Activated CD8-positive, alpha-beta T cell treated with anti-CD3 and anti-CD28 coated beads for 36 hours (primary cell): Measurements from ENCODE around the gene PABPN1L. TPM values are rescaled to one million over a fixed set of nuclear protein-coding genes. Genes with fewer than 3 reads are reported as not detected.

Experiments
- ATAC-seq: fragments of 200-7000 bp; cut with Tn5 transposase; one replicate; pipeline ENCODE4 v1.10.0; 2021; ENCODE audit warnings: mild to moderate bottlenecking, moderate library complexity
- CTCF ChIA-PET: fragments of 350-600 bp; sonication (Branson Sonifier 250); formaldehyde crosslinking; loops from one replicate; lab custom pipeline; 2021; ENCODE audit warnings: antibody characterized with exemption; lab: Charles Lee
- POLR2A ChIA-PET: fragments of 350-600 bp; sonication (Branson Sonifier 250); formaldehyde crosslinking; loops from one replicate; lab custom pipeline; 2021; ENCODE audit warnings: antibody characterized with exemption; lab: Charles Lee
- DNase-seq: peaks from one replicate; pipeline ENCODE4 v3.0.0-alpha.2; 2020
- H3K27ac Mint-ChIP-seq: one replicate; pipeline ENCODE4 v1.8.0; 2021; ENCODE audit warnings: mild to moderate bottlenecking, mixed read lengths
- H3K27me3 Mint-ChIP-seq: one replicate; pipeline ENCODE4 v1.8.0; 2021; ENCODE audit warnings: mixed read lengths
- H3K36me3 Mint-ChIP-seq: one replicate; pipeline ENCODE4 v1.8.0; 2021; ENCODE audit warnings: low read depth, mixed read lengths
- H3K4me1 Mint-ChIP-seq: one replicate; pipeline ENCODE4 v1.8.0; 2021; ENCODE audit warnings: low read depth, mixed read lengths
- H3K4me3 Mint-ChIP-seq: one replicate; pipeline ENCODE4 v1.8.0; 2021; ENCODE audit warnings: mild to moderate bottlenecking, moderate library complexity, mixed read lengths
- H3K9me3 Mint-ChIP-seq: one replicate; pipeline ENCODE4 v1.8.0; 2021; ENCODE audit warnings: mixed read lengths
- CTCF ChIP-seq: fragments of 200-600 bp; IDR thresholded peaks from one replicate; pipeline ENCODE4 v1.8.0; 2022; ENCODE audit warnings: antibody characterized with exemption, mild to moderate bottlenecking
- intact Hi-C: fragments of 100-400 bp; cut with micrococcal nuclease; formaldehyde crosslinking; loops from one replicate; pipeline ENCODE4 v1.10.0; 2022
- total RNA-seq, 2 experiments: library from RNA; stranded (reverse); gene quantifications; one replicate each; pipeline ENCODE4 v1.2.3, GENCODE V29; 2021

Gene PABPN1L
- total RNA-seq, 2 experiments from 2014 or later: not detected

- Mint-ChIP-seq H3K27me3 (no peaks in the 10 kb centered on the region), H3K27ac (no peak overlapping the region), H3K36me3 (no peaks in the 10 kb centered on the region), H3K9me3 (no peaks in the 10 kb centered on the region), H3K4me1 (no peaks in the 10 kb centered on the region), H3K4me3 (no peak overlapping the region)
- CTCF ChIA-PET: no interaction called here
- no peak for DNase-seq
- TF ChIP-seq CTCF: no peak
- intact Hi-C loops: loop anchor here (10.0 kb wide), 1 partner anchor 352 kb away; the partner anchor contains the start of gene CDH15
- POLR2A ChIA-PET: no interaction called here
- no peak for ATAC-seq
Observed at GRCh38 chr16:88822281-88823040, 44.0 kb downstream of the PABPN1L start.

- H3K36me3 Mint-ChIP-seq: no peaks in the 10 kb centered on the region
- no peaks in the 10 kb centered on the region for H3K9me3 Mint-ChIP-seq
- H3K27me3 Mint-ChIP-seq: no peaks in the 10 kb centered on the region
- ATAC-seq: no peak
- no peak overlapping the region for H3K27ac Mint-ChIP-seq
- no peak overlapping the region for H3K4me3 Mint-ChIP-seq
- TF ChIP-seq CTCF: no peak
- intact Hi-C loops: loop anchor here (10.0 kb wide), 1 partner anchor 353 kb away; the partner anchor contains the start of gene CDH15
- ChIA-PET CTCF (no interaction called here), POLR2A (interaction anchor here (1.6 kb wide), 1 partner anchor 9 kb away, joined by 6 read pairs; no protein-coding TSS in a partner anchor)
- no peak for DNase-seq
- no peaks in the 10 kb centered on the region for H3K4me1 Mint-ChIP-seq
Observed at GRCh38 chr16:88821168-88821850, 45.2 kb downstream of the PABPN1L start.

- H3K36me3 Mint-ChIP-seq: no peaks in the 10 kb centered on the region
Observed at GRCh38 chr16:88820385-88821025, 46.0 kb downstream of the PABPN1L start.

GRCh38 chr16:88819126-88819525 is 47.3 kb downstream of the PABPN1L start:
- no peak overlapping the region for H3K4me3 Mint-ChIP-seq
- H3K4me1 Mint-ChIP-seq: no peaks in the 10 kb centered on the region
- no peaks in the 10 kb centered on the region for H3K36me3 Mint-ChIP-seq
- POLR2A ChIA-PET: no interaction called here
- CTCF ChIA-PET: no interaction called here
- H3K27ac Mint-ChIP-seq: no peak overlapping the region
- H3K9me3 Mint-ChIP-seq: no peaks in the 10 kb centered on the region
- no peak for ATAC-seq
- TF ChIP-seq CTCF: no peak
- H3K27me3 Mint-ChIP-seq: no peaks in the 10 kb centered on the region
- intact Hi-C loops: no loop called here
- DNase-seq: no peak

More at GRCh38 chr16:88820385-88821025, 46.0 kb downstream of the PABPN1L start:
- no peak for TF ChIP-seq CTCF
- DNase-seq (no peak), ATAC-seq (no peak)
- ChIA-PET CTCF (no interaction called here), POLR2A (interaction anchor here (1.6 kb wide), 1 partner anchor 8 kb away, joined by 6 read pairs; no protein-coding TSS in a partner anchor)
- H3K9me3 Mint-ChIP-seq: no peaks in the 10 kb centered on the region
- intact Hi-C loops: loop anchor here (10.0 kb wide), 1 partner anchor 354 kb away; the partner anchor contains the start of gene CDH15
- H3K4me1 Mint-ChIP-seq: no peaks in the 10 kb centered on the region
- H3K4me3 Mint-ChIP-seq: no peak overlapping the region
- no peak overlapping the region for H3K27ac Mint-ChIP-seq
- no peaks in the 10 kb centered on the region for H3K27me3 Mint-ChIP-seq
